BLaER1 treated with 17β-estradiol and CSF1 and Interleukin-3, amounts not matched to agents 10 nM and 100 nM (cell line): ENCODE results near the gene EIF2AK3.
A peak's percentile ranks its signal among the peaks of the same experiment; 100 is the strongest.

Experiments used
- H3K27ac ChIP-seq, 11 experiments: shearing (Covaris generic); formaldehyde crosslinking; 2 replicates each; pipeline ENCODE4 v1.8.1; 2022
- H3K27me3 ChIP-seq, 11 experiments: shearing (Covaris generic); formaldehyde crosslinking; 2 replicates each; pipeline ENCODE4 v1.8.1; 2022
- H3K36me3 ChIP-seq, 11 experiments: shearing (Covaris generic); formaldehyde crosslinking; 2 replicates each; pipeline ENCODE4 v1.8.1; 2022
- H3K4me1 ChIP-seq, 10 experiments: shearing (Covaris generic); formaldehyde crosslinking; 2 replicates each; pipeline ENCODE4 v1.8.1; 2022
- H3K4me2 ChIP-seq, 11 experiments: shearing (Covaris generic); formaldehyde crosslinking; 2 replicates each; pipeline ENCODE4 v1.8.1; 2022
- H3K4me3 ChIP-seq, 10 experiments: shearing (Covaris generic); formaldehyde crosslinking; 2 replicates each; pipeline ENCODE4 v1.8.1; 2022
- H3K9ac ChIP-seq, 11 experiments: shearing (Covaris generic); formaldehyde crosslinking; 2 replicates each; pipeline ENCODE4 v1.8.1; 2022
- H3K9me3 ChIP-seq, 11 experiments: shearing (Covaris generic); formaldehyde crosslinking; replicated peaks in 1 of 11; 2 replicates each; pipeline ENCODE4 v1.8.1; 2022
- H4K20me1 ChIP-seq, 11 experiments: shearing (Covaris generic); formaldehyde crosslinking; 2 replicates each; pipeline ENCODE4 v1.8.1; 2022
- Cebpa-rat ChIP-seq, 11 experiments: shearing (Covaris generic); IDR thresholded peaks; 2 replicates each; pipeline ENCODE4 v1.8.1; 2022

Gene EIF2AK3

GRCh38 chr2:88639865-88640264, 12.6 kb upstream of the EIF2AK3 start:
- Histone ChIP-seq H3K27me3 (peaks cover 0 to 62% (median 0%) of the 10 kb centered on the region in 11 experiments; a peak in 6 of 22 replicates), H3K36me3 (no peaks in the 10 kb centered on the region), H3K4me3 (no peak overlapping the region), H4K20me1 (no peaks in the 10 kb centered on the region), H3K4me2 (peak overlapping the region in 4 of 11 experiments; percentile 68 to 81 (median 76); a peak in 3 of 22 replicates), H3K9ac (no peak overlapping the region), H3K9me3 (peaks cover 25 to 51% (median 40%) of the 10 kb centered on the region in 11 experiments), H3K4me1 (peaks cover 4 to 26% (median 15%) of the 10 kb centered on the region in 10 experiments; a peak in 17 of 20 replicates), H3K27ac (no peak overlapping the region)
- no peak for TF ChIP-seq Cebpa-rat (IDR thresholded peaks at IDR 0.05)

DNA sequence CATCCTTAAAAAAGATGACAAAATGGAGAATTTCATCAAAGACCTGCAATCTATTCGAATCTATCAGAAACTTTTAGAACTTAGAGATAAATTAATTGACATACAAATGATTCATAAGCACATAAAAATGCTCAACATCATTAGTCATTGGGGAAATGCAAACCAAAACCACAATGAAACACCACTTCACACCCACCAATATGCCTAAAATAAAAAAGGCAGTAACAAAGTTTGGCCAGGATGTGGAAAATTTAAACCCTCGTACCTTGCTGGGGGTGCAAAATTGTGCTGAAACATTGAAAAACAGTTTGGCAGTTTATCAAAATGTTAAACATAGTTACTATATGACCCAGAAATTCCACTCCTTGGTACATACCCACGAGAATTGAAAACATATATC, 11.5 kb upstream of the EIF2AK3 start:
- Histone ChIP-seq H3K4me2 (peak overlapping the region in 1 of 11 experiments; percentile 29; a peak in 1 of 22 replicates), H3K9me3 (peaks cover 25 to 45% (median 37%) of the 10 kb centered on the region in 11 experiments), H3K27me3 (peaks cover 0 to 62% (median 0%) of the 10 kb centered on the region in 11 experiments; a peak in 6 of 22 replicates), H3K27ac (no peak overlapping the region), H3K9ac (no peak overlapping the region), H3K4me3 (no peak overlapping the region), H3K36me3 (no peaks in the 10 kb centered on the region), H3K4me1 (peaks cover 4 to 24% (median 15%) of the 10 kb centered on the region in 10 experiments; a peak in 17 of 20 replicates), H4K20me1 (no peaks in the 10 kb centered on the region)
- TF ChIP-seq Cebpa-rat (IDR thresholded peaks at IDR 0.05) = no peak

GRCh38 chr2:88638123-88638650, 10.9 kb upstream of the EIF2AK3 start:
- Histone ChIP-seq H3K27ac (no peak overlapping the region), H3K27me3 (peaks cover 0 to 62% (median 0%) of the 10 kb centered on the region in 11 experiments; a peak in 6 of 22 replicates), H3K4me3 (no peak overlapping the region), H3K4me2 (no peak overlapping the region), H4K20me1 (no peaks in the 10 kb centered on the region), H3K9me3 (peaks cover 20 to 40% (median 32%) of the 10 kb centered on the region in 11 experiments), H3K9ac (no peak overlapping the region), H3K36me3 (no peaks in the 10 kb centered on the region), H3K4me1 (peaks cover 4 to 24% (median 15%) of the 10 kb centered on the region in 10 experiments; a peak in 17 of 20 replicates)
- TF ChIP-seq Cebpa-rat (IDR thresholded peaks at IDR 0.05) = no peak

- Histone ChIP-seq H3K27ac (no peak overlapping the region), H3K4me2 (no peak overlapping the region), H4K20me1 (no peaks in the 10 kb centered on the region), H3K36me3 (no peaks in the 10 kb centered on the region), H3K4me1 (peaks cover 4 to 24% (median 15%) of the 10 kb centered on the region in 10 experiments; a peak in 17 of 20 replicates), H3K9me3 (peaks cover 14 to 37% (median 28%) of the 10 kb centered on the region in 11 experiments; a peak in 21 of 22 replicates), H3K4me3 (no peak overlapping the region), H3K9ac (no peak overlapping the region), H3K27me3 (peaks cover 0 to 62% (median 0%) of the 10 kb centered on the region in 11 experiments; a peak in 6 of 22 replicates)
- no peak for TF ChIP-seq Cebpa-rat (IDR thresholded peaks at IDR 0.05)
Observed at GRCh38 chr2:88637464-88637863, 10.2 kb upstream of the EIF2AK3 start.

DNA sequence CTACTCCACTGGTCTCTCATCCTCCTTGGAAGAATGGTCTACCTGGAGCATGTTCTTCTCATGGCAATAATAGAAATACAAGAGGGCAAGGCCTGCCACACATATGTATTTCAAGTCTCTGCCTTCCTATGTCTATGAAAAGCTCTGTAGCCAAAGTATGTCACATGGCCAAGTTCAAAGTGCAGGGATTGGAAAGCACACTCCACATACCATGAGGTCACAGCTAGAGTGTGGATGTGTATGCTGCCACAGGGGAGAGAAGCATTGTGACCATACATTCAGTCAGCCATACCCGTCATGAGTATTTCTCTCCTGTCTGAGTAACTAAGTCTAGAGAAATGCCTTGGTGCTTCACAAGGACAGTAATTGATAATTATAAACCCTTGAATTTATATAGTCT, 8.8 kb upstream of the EIF2AK3 start:
- no peak overlapping the region for H3K4me2 ChIP-seq

GRCh38 chr2:88632569-88632968, 5.3 kb upstream of the EIF2AK3 start:
- H3K4me3 ChIP-seq = no peak overlapping the region
- H3K9ac ChIP-seq = no peak overlapping the region
- H3K36me3 ChIP-seq = no peaks in the 10 kb centered on the region
- no peak for TF ChIP-seq Cebpa-rat (IDR thresholded peaks at IDR 0.05)
- peaks cover 0 to 2% (median under 1%) of the 10 kb centered on the region in 11 experiments; a peak in 4 of 22 replicates for H3K9me3 ChIP-seq
- peaks cover 11 to 15% (median 14%) of the 10 kb centered on the region in 10 experiments for H3K4me1 ChIP-seq
- no peak overlapping the region for H3K27ac ChIP-seq
- peaks cover 0 to 24% (median 0%) of the 10 kb centered on the region in 11 experiments; a peak in 5 of 22 replicates for H3K27me3 ChIP-seq
- H4K20me1 ChIP-seq = no peaks in the 10 kb centered on the region
- H3K4me2 ChIP-seq = no peak overlapping the region

More for the DNA sequence above, 8.8 kb upstream of the EIF2AK3 start:
- H3K9ac ChIP-seq = no peak overlapping the region
- TF ChIP-seq Cebpa-rat (IDR thresholded peaks at IDR 0.05) = no peak
- no peak overlapping the region for H3K4me3 ChIP-seq
- peaks cover 4 to 17% (median 9%) of the 10 kb centered on the region in 10 experiments; a peak in 17 of 20 replicates for H3K4me1 ChIP-seq
- no peaks in the 10 kb centered on the region for H4K20me1 ChIP-seq
- H3K27me3 ChIP-seq = peaks cover 0 to 49% (median 0%) of the 10 kb centered on the region in 11 experiments; a peak in 6 of 22 replicates
- H3K36me3 ChIP-seq = no peaks in the 10 kb centered on the region
- H3K27ac ChIP-seq = no peak overlapping the region
- H3K9me3 ChIP-seq = peaks cover 14 to 34% (median 26%) of the 10 kb centered on the region in 11 experiments; a peak in 21 of 22 replicates

GRCh38 chr2:88628571-88628939, 1.3 kb upstream of the EIF2AK3 start:
- H3K4me1 ChIP-seq = peaks cover 31 to 42% (median 39%) of the 10 kb centered on the region in 10 experiments

DNA sequence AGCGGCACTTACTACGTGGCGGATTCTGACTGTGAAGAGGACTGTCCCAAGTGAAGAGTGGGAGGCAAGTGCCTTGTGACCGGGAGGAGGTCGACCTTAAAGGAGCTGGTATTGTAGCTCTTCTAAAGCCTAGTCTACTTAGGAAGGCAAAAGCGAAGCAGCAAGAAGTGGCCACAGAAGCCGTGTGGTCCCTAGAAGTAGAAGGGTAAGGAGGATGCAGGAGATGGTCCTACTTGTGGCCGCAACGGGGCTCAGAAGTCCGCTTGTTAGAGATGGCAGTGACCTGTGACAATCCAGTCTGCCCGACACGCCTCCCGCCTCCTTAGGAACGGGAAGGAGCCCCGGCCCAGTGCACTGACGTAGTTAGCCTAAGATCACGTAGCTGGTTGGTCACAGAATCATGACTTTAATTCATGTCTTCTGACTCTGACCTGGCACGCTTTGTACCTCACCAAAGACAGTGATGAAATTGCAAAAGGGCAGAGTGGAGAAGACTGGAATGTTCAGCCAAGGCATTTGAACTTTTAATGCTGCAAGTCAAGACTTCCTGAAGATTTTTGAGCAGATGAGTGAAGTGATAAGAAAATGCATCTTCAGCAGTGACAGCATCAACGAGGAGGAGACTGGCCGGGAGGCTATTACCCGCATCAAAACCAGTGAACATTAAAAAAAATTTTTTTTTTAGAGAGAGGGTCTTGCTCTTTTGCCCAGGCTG, 749 bp upstream of the EIF2AK3 start:
- peak overlapping the region; percentile 82 to 95 (median 88) for H3K4me2 ChIP-seq
- peak overlapping the region; percentile 80 to 96 (median 89) for H3K27ac ChIP-seq
- peak overlapping the region; percentile 77 to 93 (median 89) for H3K9ac ChIP-seq
- peaks cover 3 to 28% (median 15%) of the 10 kb centered on the region in 11 experiments; a peak in 15 of 22 replicates for H4K20me1 ChIP-seq
- H3K4me3 ChIP-seq = peak overlapping the region; percentile 55 to 100 (median 87)
- TF ChIP-seq Cebpa-rat (IDR thresholded peaks at IDR 0.05) = no peak
- H3K4me1 ChIP-seq = peaks cover 31 to 48% (median 43%) of the 10 kb centered on the region in 10 experiments
- no peaks in the 10 kb centered on the region for H3K36me3 ChIP-seq
- H3K27me3 ChIP-seq = no peaks in the 10 kb centered on the region
- H3K9me3 ChIP-seq = no peaks in the 10 kb centered on the region

More at GRCh38 chr2:88628571-88628939, 1.3 kb upstream of the EIF2AK3 start:
- peak overlapping the region; percentile 80 to 96 (median 89) for H3K27ac ChIP-seq
- no peak for TF ChIP-seq Cebpa-rat (IDR thresholded peaks at IDR 0.05)
- peaks cover 3 to 28% (median 14%) of the 10 kb centered on the region in 11 experiments; a peak in 15 of 22 replicates for H4K20me1 ChIP-seq
- H3K4me3 ChIP-seq = peak overlapping the region; percentile 55 to 100 (median 87)
- H3K36me3 ChIP-seq = no peaks in the 10 kb centered on the region
- no peaks in the 10 kb centered on the region for H3K9me3 ChIP-seq
- H3K27me3 ChIP-seq = no peaks in the 10 kb centered on the region
- peak overlapping the region; percentile 82 to 95 (median 88) for H3K4me2 ChIP-seq
- H3K9ac ChIP-seq = peak overlapping the region; percentile 77 to 93 (median 89)
